ENCODE data around the gene ZNF654. TPM values are rescaled to one million over a fixed set of nuclear protein-coding genes. Genes with fewer than 3 reads are reported as not detected.

ZNF654 gene
- polyA plus RNA-seq, 1 donor (not counting 4 experiments of a cell fraction or from before 2014, with no cell fraction given): 8.2 TPM

GRCh38 chr3:88149101-88149508 lies 90.0 kb downstream of the ZNF654 start:
- TF ChIP-seq EZH2 (IDR thresholded peaks at IDR 0.05; ENCODE audit: low read length) (no peak), CTCF (optimal IDR thresholded peaks at IDR 0.05 in 1 of 3, IDR thresholded peaks at IDR 0.05 in 1 of 3, conservative IDR thresholded peaks at IDR 0.05 in 1 of 3; ENCODE audit: extremely low read depth in 1 of 3, insufficient read depth in 2 of 3, low read length in 3 of 3) (no peak)
- peak; percentile 34 for FAIRE-seq
- dilution Hi-C loops (cut with MboI; ENCODE audit: extremely low pct_ligation_motif_present, low sequenced_read_pairs): no loop called here

GRCh38 chr3:88149509-88150362 lies 90.7 kb downstream of the ZNF654 start, which contains the start of gene C3orf38:
Gene C3orf38 (plus strand): TSS chr3:88149959. CDS start chr3:88150053, 94 bp downstream.
- Histone ChIP-seq H3K27me3 (ENCODE audit: control insufficient read depth, extremely low read depth, insufficient read depth, low read length) (no peaks in the 10 kb centered on the region), H3K36me3 (ENCODE audit: control insufficient read depth in 2 of 2, extremely low read depth in 1 of 2, insufficient read depth in 2 of 2, low read length in 2 of 2) (peaks cover 0 to 8% of the 10 kb centered on the region in 2 experiments), H3K27ac (ENCODE audit: control insufficient read depth, insufficient read depth, low read length) (peak within 1 kb of the TSS; percentile 93), H3K9ac (ENCODE audit: control insufficient read depth, extremely low read depth, insufficient read depth, low read length) (peak within 1 kb of the TSS; percentile 96), H3K4me2 (ENCODE audit: control insufficient read depth, extremely low read depth, insufficient read depth, low read depth, low read length) (peak within 1 kb of the TSS; percentile 86), H3K4me3 (ENCODE audit: control insufficient read depth in 2 of 3, extremely low read depth in 1 of 3, insufficient read depth in 2 of 3, low read depth in 1 of 3, low read length in 3 of 3) (peak within 1 kb of the TSS; percentile 87 to 98 (median 94)), H3K9me1 (ENCODE audit: control insufficient read depth, extremely low read depth, insufficient read depth, low read length) (no peaks in the 10 kb centered on the region), H3K79me2 (ENCODE audit: control insufficient read depth, insufficient read depth, low read length) (peaks cover 52% of the 10 kb centered on the region), H4K20me1 (ENCODE audit: control insufficient read depth, extremely low read depth, insufficient read depth, low read length) (no peaks in the 10 kb centered on the region), H3K4me1 (ENCODE audit: control insufficient read depth, extremely low read depth, insufficient read depth, low read length) (peaks cover 14% of the 10 kb centered on the region), H2AFZ (ENCODE audit: control insufficient read depth, low read length) (peak within 1 kb of the TSS; percentile 100), H3K9me3 (ENCODE audit: control insufficient read depth, low read depth, low read length) (no peaks in the 10 kb centered on the region)
- dilution Hi-C loops (cut with MboI; ENCODE audit: extremely low pct_ligation_motif_present, low sequenced_read_pairs): no loop called here
- DNase-seq (ENCODE audit: low read depth, low spot score) (no peak), FAIRE-seq (peak; percentile 79)
- no peak for TF ChIP-seq EZH2 (IDR thresholded peaks at IDR 0.05; ENCODE audit: low read length)
- TF ChIP-seq CTCF (optimal IDR thresholded peaks at IDR 0.05 in 1 of 3, IDR thresholded peaks at IDR 0.05 in 1 of 3, conservative IDR thresholded peaks at IDR 0.05 in 1 of 3; ENCODE audit: extremely low read depth in 1 of 3, insufficient read depth in 2 of 3, low read length in 3 of 3): no peak

More at GRCh38 chr3:88149101-88149508, 90.0 kb downstream of the ZNF654 start:
- DNase-seq (ENCODE audit: low read depth, low spot score): no peak
- Histone ChIP-seq H3K9ac (ENCODE audit: control insufficient read depth, extremely low read depth, insufficient read depth, low read length) (peak overlapping the region; percentile 96), H3K9me3 (ENCODE audit: control insufficient read depth, low read depth, low read length) (no peaks in the 10 kb centered on the region), H3K9me1 (ENCODE audit: control insufficient read depth, extremely low read depth, insufficient read depth, low read length) (no peaks in the 10 kb centered on the region), H3K27ac (ENCODE audit: control insufficient read depth, insufficient read depth, low read length) (peak overlapping the region; percentile 93), H4K20me1 (ENCODE audit: control insufficient read depth, extremely low read depth, insufficient read depth, low read length) (no peaks in the 10 kb centered on the region), H3K4me1 (ENCODE audit: control insufficient read depth, extremely low read depth, insufficient read depth, low read length) (peaks cover 14% of the 10 kb centered on the region), H3K27me3 (ENCODE audit: control insufficient read depth, extremely low read depth, insufficient read depth, low read length) (no peaks in the 10 kb centered on the region), H3K79me2 (ENCODE audit: control insufficient read depth, insufficient read depth, low read length) (peaks cover 49% of the 10 kb centered on the region), H3K36me3 (ENCODE audit: control insufficient read depth in 2 of 2, extremely low read depth in 1 of 2, insufficient read depth in 2 of 2, low read length in 2 of 2) (peaks cover 0 to 8% of the 10 kb centered on the region in 2 experiments), H2AFZ (ENCODE audit: control insufficient read depth, low read length) (peak overlapping the region; percentile 100), H3K4me3 (ENCODE audit: control insufficient read depth in 2 of 3, extremely low read depth in 1 of 3, insufficient read depth in 2 of 3, low read depth in 1 of 3, low read length in 3 of 3) (peak overlapping the region; percentile 87 to 98 (median 94)), H3K4me2 (ENCODE audit: control insufficient read depth, extremely low read depth, insufficient read depth, low read depth, low read length) (peak overlapping the region; percentile 86)

Measured in keratinocyte (primary cell).